Cardiac muscle cell (in vitro differentiated cells and primary cell): ENCODE results near the gene ALDH1A1. TPM values are rescaled to one million over a fixed set of nuclear protein-coding genes. Genes with fewer than 3 reads are reported as not detected.

Source experiments
- DNase-seq, 2 donors: peaks; one replicate each; pipeline versions ENCODE4 v3.0.0 to v3.0.0-alpha.2; 2010 to 2017; ENCODE audit warnings: low read depth in 1 of 2, low spot score in 1 of 2
- H3K27ac ChIP-seq: fragments of 200-600 bp; sonication (generic); 2 replicates; pipeline ENCODE4 v1.5.1; 2016
- H3K27me3 ChIP-seq: fragments of 200-600 bp; sonication (generic); 2 replicates; pipeline ENCODE4 v1.6.0; 2016; ENCODE audit warnings: control low read depth
- H3K36me3 ChIP-seq: fragments of 200-600 bp; sonication (generic); 2 replicates; pipeline ENCODE4 v1.5.1; 2016; ENCODE audit warnings: control low read depth
- H3K4me1 ChIP-seq: fragments of 200-600 bp; sonication (generic); 2 replicates; pipeline ENCODE4 v1.8.1; 2017; ENCODE audit warnings: low read depth, mild to moderate bottlenecking, mixed run types
- H3K4me3 ChIP-seq: fragments of 200-600 bp; sonication (generic); 2 replicates; pipeline ENCODE4 v1.5.1; 2016; ENCODE audit warnings: mild to moderate bottlenecking
- H3K9me3 ChIP-seq: fragments of 200-600 bp; sonication (generic); 2 replicates; pipeline ENCODE4 v1.5.1; 2017; ENCODE audit warnings: low read depth, mild to moderate bottlenecking, control low read depth
- CTCF ChIP-seq: IDR thresholded peaks from 2 replicates; pipeline ENCODE4 v1.5.1; 2012; ENCODE audit warnings: low read depth, mild to moderate bottlenecking, low read length
- polyA plus RNA-seq: library from polyadenylated mRNA; unstranded; fragments of >200 nt; fragmentation: Nextera tagmentation; extraction: Ambion mirVana; gene quantifications from 2 replicates; pipeline ENCODE4 v1.2.1, GENCODE V29; 2016
- total RNA-seq: library from RNA; depleted of rRNA; stranded (reverse); fragments of >200 nt; gene quantifications from 2 replicates; pipeline ENCODE4 v1.2.3, GENCODE V29; 2016

The ALDH1A1 gene
- total and polyA plus RNA-seq, 2 experiments from 2014 or later = 0.48 to 1.6 TPM

GRCh38 chr9:72947984-72948465 is 4.8 kb downstream of the ALDH1A1 start:
- H3K27me3 ChIP-seq = no peaks in the 10 kb centered on the region
- no peak for TF ChIP-seq CTCF
- no peak overlapping the region for H3K4me3 ChIP-seq
- no peaks in the 10 kb centered on the region for H3K4me1 ChIP-seq
- DNase-seq = no peak
- H3K36me3 ChIP-seq = no peaks in the 10 kb centered on the region
- H3K9me3 ChIP-seq = no peaks in the 10 kb centered on the region
- no peak overlapping the region for H3K27ac ChIP-seq

- Histone ChIP-seq H3K27me3 (no peaks in the 10 kb centered on the region), H3K27ac (no peak overlapping the region), H3K4me3 (no peak overlapping the region), H3K9me3 (no peaks in the 10 kb centered on the region), H3K4me1 (no peaks in the 10 kb centered on the region), H3K36me3 (no peaks in the 10 kb centered on the region)
- no peak for TF ChIP-seq CTCF
- no peak for DNase-seq
Measured at GRCh38 chr9:72946821-72947220, 6.0 kb downstream of the ALDH1A1 start.

- no peak for TF ChIP-seq CTCF
- Histone ChIP-seq H3K36me3 (no peaks in the 10 kb centered on the region), H3K27ac (no peak overlapping the region), H3K4me3 (no peak overlapping the region), H3K27me3 (no peaks in the 10 kb centered on the region), H3K9me3 (no peaks in the 10 kb centered on the region), H3K4me1 (no peaks in the 10 kb centered on the region)
- no peak for DNase-seq
Measured at GRCh38 chr9:72946318-72946717, 6.5 kb downstream of the ALDH1A1 start.

- H3K9me3 ChIP-seq = no peaks in the 10 kb centered on the region
- H3K36me3 ChIP-seq = no peaks in the 10 kb centered on the region
- no peaks in the 10 kb centered on the region for H3K4me1 ChIP-seq
- no peak overlapping the region for H3K27ac ChIP-seq
- no peaks in the 10 kb centered on the region for H3K27me3 ChIP-seq
- H3K4me3 ChIP-seq = no peak overlapping the region
- DNase-seq = no peak
- no peak for TF ChIP-seq CTCF
Measured at GRCh38 chr9:72945391-72945790, 7.5 kb downstream of the ALDH1A1 start.

GRCh38 chr9:72943844-72944462 is 8.9 kb downstream of the ALDH1A1 start:
- TF ChIP-seq CTCF = no peak
- Histone ChIP-seq H3K27me3 (no peaks in the 10 kb centered on the region), H3K4me1 (no peaks in the 10 kb centered on the region), H3K36me3 (no peaks in the 10 kb centered on the region), H3K4me3 (no peak overlapping the region), H3K9me3 (no peaks in the 10 kb centered on the region), H3K27ac (no peak overlapping the region)
- DNase-seq = no peak
